Testis (tissue), 3 donors: ENCODE results near the gene GRK5. TPM values are rescaled to one million over a fixed set of nuclear protein-coding genes. Genes with fewer than 3 reads are reported as not detected.
A peak's percentile ranks its signal among the peaks of the same experiment; 100 is the strongest.

ENCODE experiments used
- DNase-seq: peaks from one replicate; pipeline ENCODE4 v3.0.0-alpha.2; 2019
- H3K27ac ChIP-seq, 2 donors: fragments of 200-600 bp; sonication (generic); one replicate each; pipeline ENCODE4 v1.5.1; 2019
- H3K27me3 ChIP-seq: fragments of 200-600 bp; sonication (generic); one replicate; pipeline ENCODE4 v1.5.1; 2019
- H3K36me3 ChIP-seq: fragments of 200-600 bp; sonication (generic); one replicate; pipeline ENCODE4 v1.5.1; 2017; ENCODE audit warnings: low read depth; ENCODE audit errors: missing control alignments
- H3K4me1 ChIP-seq: fragments of 200-600 bp; sonication (generic); one replicate; pipeline ENCODE4 v1.5.1; 2019
- H3K4me3 ChIP-seq, 2 donors: fragments of 200-600 bp; sonication (generic); one replicate each; pipeline ENCODE4 v1.5.1; 2017 to 2019
- H3K9me3 ChIP-seq: fragments of 200-600 bp; sonication (generic); one replicate; pipeline ENCODE4 v1.5.1; 2017
- POLR2A ChIP-seq: fragments of 450-650 bp; IDR thresholded peaks from one replicate; pipeline ENCODE4 v1.6.1; 2017; ENCODE audit warnings: antibody characterized with exemption, mild to moderate bottlenecking, moderate library complexity
- WGBS, 2 donors: methylation state at CpG; one replicate each; pipeline ENCODE4 v1.1.5; 2018; 5-methylcytosine and 5-hydroxymethylcytosine counted together
- intact Hi-C: fragments of 100-400 bp; cut with DNase I; formaldehyde crosslinking; loops from one replicate; pipeline ENCODE4 v1.15.1; 2023; ENCODE audit warnings: low total_unique reads
- polyA plus RNA-seq: library from polyadenylated mRNA; stranded (reverse); fragments of 350-450 nt; fragmentation: Illumina TruSeq; extraction: RNeasy Lipid Tissue Mini Kit (QIAGEN cat#74804); gene quantifications from one replicate; pipeline ENCODE4 v1.2.3, GENCODE V29; 2014; ENCODE audit warnings: low read depth, low replicate concordance; ENCODE audit not compliant: insufficient read depth
- total RNA-seq, 2 donors: library from RNA; depleted of rRNA; stranded (reverse); fragments of >200 nt; gene quantifications; one replicate each; pipeline ENCODE4 v1.2.3, GENCODE V29; 2016
- TF ChIP-seq, protein P1 (sequence below), 3 experiments: fragments of 450-650 bp in 2 of 3; fragments of 200-600 bp in 1 of 3; sonication (generic) in 1 of 3; IDR thresholded peaks; one replicate each; pipeline ENCODE4 v1.5.1; 2016 to 2019; ENCODE audit warnings: antibody characterized with exemption in 3 of 3, mild to moderate bottlenecking in 2 of 3, moderate library complexity in 1 of 3

Gene GRK5
- total and polyA plus RNA-seq, 3 donors from 2014 or later = 4.5 to 10.3 (median 5.5) TPM

DNA sequence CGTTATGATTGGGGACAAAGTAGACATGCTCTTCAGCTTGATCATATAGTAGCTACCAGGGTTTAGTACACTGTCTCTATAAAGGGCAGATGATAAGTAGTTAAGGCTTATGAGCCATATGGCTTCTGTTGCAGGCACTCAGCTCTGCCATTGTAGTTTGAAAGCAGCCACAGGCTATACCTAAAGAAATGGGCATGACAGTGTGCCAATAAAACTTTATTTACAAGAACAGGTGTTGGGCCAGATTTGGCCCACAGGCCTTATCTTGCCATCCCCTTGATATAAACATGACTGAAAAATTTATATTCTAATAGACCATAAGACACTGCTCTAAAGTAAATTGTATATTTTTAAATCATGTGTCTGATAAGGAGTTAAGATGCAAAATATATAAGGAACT lies 36.6 kb downstream of the GRK5 start:
- Histone ChIP-seq H3K4me3 (no peak overlapping the region), H3K27me3 (no peaks in the 10 kb centered on the region), H3K27ac (peak overlapping the region in 1 of 2 donors; percentile 54), H3K4me1 (no peaks in the 10 kb centered on the region), H3K9me3 (no peaks in the 10 kb centered on the region), H3K36me3 (no peaks in the 10 kb centered on the region)
- intact Hi-C loops = no loop called here
- no peak for DNase-seq
- WGBS, 2 donors = 39 to 78% methylated on average over 1 of the region's 1 CpG
- no peak for TF ChIP-seq POLR2A
- TF ChIP-seq, protein P1, sequence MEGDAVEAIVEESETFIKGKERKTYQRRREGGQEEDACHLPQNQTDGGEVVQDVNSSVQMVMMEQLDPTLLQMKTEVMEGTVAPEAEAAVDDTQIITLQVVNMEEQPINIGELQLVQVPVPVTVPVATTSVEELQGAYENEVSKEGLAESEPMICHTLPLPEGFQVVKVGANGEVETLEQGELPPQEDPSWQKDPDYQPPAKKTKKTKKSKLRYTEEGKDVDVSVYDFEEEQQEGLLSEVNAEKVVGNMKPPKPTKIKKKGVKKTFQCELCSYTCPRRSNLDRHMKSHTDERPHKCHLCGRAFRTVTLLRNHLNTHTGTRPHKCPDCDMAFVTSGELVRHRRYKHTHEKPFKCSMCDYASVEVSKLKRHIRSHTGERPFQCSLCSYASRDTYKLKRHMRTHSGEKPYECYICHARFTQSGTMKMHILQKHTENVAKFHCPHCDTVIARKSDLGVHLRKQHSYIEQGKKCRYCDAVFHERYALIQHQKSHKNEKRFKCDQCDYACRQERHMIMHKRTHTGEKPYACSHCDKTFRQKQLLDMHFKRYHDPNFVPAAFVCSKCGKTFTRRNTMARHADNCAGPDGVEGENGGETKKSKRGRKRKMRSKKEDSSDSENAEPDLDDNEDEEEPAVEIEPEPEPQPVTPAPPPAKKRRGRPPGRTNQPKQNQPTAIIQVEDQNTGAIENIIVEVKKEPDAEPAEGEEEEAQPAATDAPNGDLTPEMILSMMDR (IDR thresholded peaks at IDR 0.05) = no peak

DNA sequence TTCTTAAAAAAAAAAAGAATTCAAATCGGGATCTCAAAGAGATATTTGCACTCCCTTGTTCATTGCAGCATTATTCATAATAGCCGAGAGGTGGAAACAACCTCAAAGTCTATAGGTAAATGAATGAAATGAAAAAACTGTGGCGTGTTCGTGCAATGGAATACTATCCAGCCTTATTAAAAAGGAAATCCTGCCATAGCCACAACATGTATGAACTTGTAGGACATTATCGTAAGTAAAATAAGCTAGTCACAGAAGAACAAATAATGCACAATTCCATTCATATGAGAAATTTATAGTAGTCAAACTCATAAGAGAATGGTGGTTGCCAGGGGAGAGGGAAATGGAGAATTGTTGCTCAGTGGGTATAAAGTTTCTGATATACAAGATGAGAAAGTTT lies 37.9 kb downstream of the GRK5 start:
- Histone ChIP-seq H3K27ac (no peak overlapping the region), H3K27me3 (no peaks in the 10 kb centered on the region), H3K4me3 (no peak overlapping the region), H3K4me1 (peaks cover 1% of the 10 kb centered on the region), H3K36me3 (no peaks in the 10 kb centered on the region), H3K9me3 (no peaks in the 10 kb centered on the region)
- 92 to 97% methylated on average over 5 of the region's 5 CpGs for WGBS, 2 donors
- TF ChIP-seq, protein P1 (IDR thresholded peaks at IDR 0.05) = no peak
- no peak for TF ChIP-seq POLR2A
- no peak for DNase-seq
- intact Hi-C loops = no loop called here

DNA sequence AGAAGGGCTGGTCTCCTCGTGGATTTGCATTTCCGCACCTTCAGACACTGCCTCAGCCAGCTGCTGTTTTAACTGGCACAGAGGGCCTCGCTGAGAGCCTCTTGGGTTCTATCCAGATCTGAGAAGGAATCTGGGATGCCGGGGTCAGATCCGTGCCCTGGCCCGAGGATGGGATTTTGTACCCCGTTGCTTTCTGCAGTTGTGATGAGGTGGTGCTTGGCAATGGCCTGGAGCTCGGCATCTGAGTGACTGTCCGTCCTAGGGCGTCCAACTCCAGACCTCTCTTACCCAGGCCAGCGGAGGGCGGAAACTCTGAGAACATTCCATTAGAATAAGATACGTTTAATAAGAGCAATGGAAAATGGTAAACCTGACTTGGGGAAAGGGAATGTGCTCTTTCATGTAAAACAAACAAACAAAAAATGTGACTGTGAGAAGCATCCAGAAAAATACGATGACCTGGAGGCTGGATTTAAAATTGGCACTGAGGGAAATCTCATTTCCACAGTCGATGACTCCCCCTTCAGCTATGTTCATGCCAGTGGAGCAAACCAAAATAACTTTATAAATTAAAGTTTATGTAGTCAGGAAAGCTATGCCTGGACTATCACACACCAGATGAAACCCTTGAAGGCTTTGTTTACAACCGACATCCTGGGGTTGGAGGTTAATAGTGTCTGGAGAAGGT lies 39.6 kb downstream of the GRK5 start:
- Histone ChIP-seq H3K9me3 (no peaks in the 10 kb centered on the region), H3K4me1 (peaks cover 16% of the 10 kb centered on the region), H3K4me3 (no peak overlapping the region), H3K36me3 (no peaks in the 10 kb centered on the region), H3K27ac (peak overlapping the region in 1 of 2 donors; percentile 55), H3K27me3 (no peaks in the 10 kb centered on the region)
- WGBS, 2 donors = 62 to 65% methylated on average over 14 to 16 of the region's 16 CpGs
- no peak for DNase-seq
- TF ChIP-seq, protein P1 (IDR thresholded peaks at IDR 0.05) = no peak
- intact Hi-C loops = no loop called here

DNA sequence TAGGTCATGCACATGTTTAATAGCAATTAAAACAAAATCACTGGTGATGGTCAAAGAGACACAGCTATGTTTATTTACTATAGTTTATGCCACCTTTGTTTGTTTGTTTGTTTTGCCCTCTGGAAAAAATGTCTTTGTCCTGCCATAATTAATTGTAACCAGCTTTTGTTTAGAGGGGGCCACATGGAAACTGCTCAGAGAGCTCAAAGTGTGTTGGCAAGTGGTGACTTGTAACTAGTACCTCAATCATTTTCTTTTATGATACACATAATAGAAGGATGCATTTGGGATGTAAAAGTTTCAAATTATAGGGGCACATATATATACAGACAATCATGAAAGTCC lies 40.2 kb downstream of the GRK5 start:
- no peak for DNase-seq
- Histone ChIP-seq H3K4me3 (no peak overlapping the region), H3K9me3 (no peaks in the 10 kb centered on the region), H3K27me3 (no peaks in the 10 kb centered on the region), H3K27ac (peak overlapping the region in 1 of 2 donors; percentile 55), H3K36me3 (no peaks in the 10 kb centered on the region), H3K4me1 (peaks cover 16% of the 10 kb centered on the region)
- TF ChIP-seq, protein P1 (IDR thresholded peaks at IDR 0.05) = no peak
- TF ChIP-seq POLR2A = no peak
- intact Hi-C loops = no loop called here

DNA sequence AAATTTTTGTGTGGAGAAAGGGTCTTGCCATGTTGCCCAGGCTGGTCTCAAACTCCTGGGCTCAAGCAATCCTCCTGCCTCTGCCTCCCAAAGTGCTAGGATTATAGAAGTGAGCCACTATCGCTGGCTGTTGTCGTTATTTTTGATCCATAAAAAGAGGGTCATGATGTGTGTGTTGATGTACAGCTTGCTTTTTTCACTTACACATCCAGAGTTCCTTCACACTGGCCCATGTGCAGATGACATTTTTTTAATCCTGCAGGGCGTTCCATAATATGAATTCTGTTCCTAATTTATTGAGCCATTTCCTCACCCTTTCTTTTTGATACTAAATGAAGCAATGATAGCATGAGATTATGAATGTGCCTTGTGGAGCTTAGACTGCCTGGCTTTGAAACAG lies 40.8 kb downstream of the GRK5 start:
- no peak overlapping the region for H3K27ac ChIP-seq
- intact Hi-C loops = no loop called here

More for the DNA sequence above, 40.8 kb downstream of the GRK5 start:
- TF ChIP-seq, protein P1 (IDR thresholded peaks at IDR 0.05) = no peak
- no peak for TF ChIP-seq POLR2A
- Histone ChIP-seq H3K4me3 (no peak overlapping the region), H3K27me3 (no peaks in the 10 kb centered on the region), H3K4me1 (peaks cover 21% of the 10 kb centered on the region), H3K9me3 (no peaks in the 10 kb centered on the region), H3K36me3 (no peaks in the 10 kb centered on the region)
- 95 to 98% methylated on average over 3 of the region's 3 CpGs for WGBS, 2 donors
- DNase-seq = no peak
